Glutamatergic neuron (in vitro differentiated cells): Measurements from ENCODE around the gene COPA. TPM values are rescaled to one million over a fixed set of nuclear protein-coding genes. Genes with fewer than 3 reads are reported as not detected.

Experiments
- DNase-seq: peaks from one replicate; pipeline ENCODE4 v3.0.0; 2022
- H3K27ac Mint-ChIP-seq: one replicate; pipeline ENCODE4 v1.8.0; 2020; ENCODE audit warnings: mild to moderate bottlenecking, mixed read lengths, inconsistent platforms; ENCODE audit not compliant: unreplicated experiment
- H3K27me3 Mint-ChIP-seq: one replicate; pipeline ENCODE4 v1.8.0; 2020; ENCODE audit warnings: mild to moderate bottlenecking, moderate library complexity, mixed read lengths, inconsistent platforms; ENCODE audit not compliant: unreplicated experiment
- H3K36me3 Mint-ChIP-seq: one replicate; pipeline ENCODE4 v1.8.0; 2020; ENCODE audit warnings: mild to moderate bottlenecking, mixed read lengths, inconsistent platforms; ENCODE audit not compliant: unreplicated experiment
- H3K4me1 Mint-ChIP-seq: one replicate; pipeline ENCODE4 v1.8.0; 2020; ENCODE audit warnings: mild to moderate bottlenecking, low read depth, mixed read lengths, inconsistent platforms; ENCODE audit not compliant: unreplicated experiment
- H3K4me3 Mint-ChIP-seq: one replicate; pipeline ENCODE4 v1.8.0; 2020; ENCODE audit warnings: mild to moderate bottlenecking, mixed read lengths, inconsistent platforms; ENCODE audit not compliant: unreplicated experiment
- H3K9me3 Mint-ChIP-seq: one replicate; pipeline ENCODE4 v1.8.0; 2020; ENCODE audit warnings: mild to moderate bottlenecking, moderate library complexity, mixed read lengths, inconsistent platforms; ENCODE audit not compliant: unreplicated experiment
- CTCF ChIP-seq: fragments of 200-600 bp; sonication (generic); IDR thresholded peaks from one replicate; pipeline ENCODE4 v1.5.0; 2021; ENCODE audit not compliant: partially characterized antibody, unreplicated experiment
- total RNA-seq: library from RNA; stranded (reverse); fragmentation: NEBNext Ultra II Directional; extraction: Animal tissue kit (Norgen Biotek cat#: 25700); gene quantifications from one replicate; pipeline ENCODE4 v1.2.1, GENCODE V29; 2021; ENCODE audit not compliant: unreplicated experiment

Gene COPA
- total RNA-seq, 1 donor from 2014 or later: 263 TPM

GRCh38 chr1:160362168-160362957 lies 19.3 kb upstream of the COPA start:
- peak overlapping the region; percentile 97 for H3K4me3 Mint-ChIP-seq
- H3K4me1 Mint-ChIP-seq: peaks cover 73% of the 10 kb centered on the region

DNA sequence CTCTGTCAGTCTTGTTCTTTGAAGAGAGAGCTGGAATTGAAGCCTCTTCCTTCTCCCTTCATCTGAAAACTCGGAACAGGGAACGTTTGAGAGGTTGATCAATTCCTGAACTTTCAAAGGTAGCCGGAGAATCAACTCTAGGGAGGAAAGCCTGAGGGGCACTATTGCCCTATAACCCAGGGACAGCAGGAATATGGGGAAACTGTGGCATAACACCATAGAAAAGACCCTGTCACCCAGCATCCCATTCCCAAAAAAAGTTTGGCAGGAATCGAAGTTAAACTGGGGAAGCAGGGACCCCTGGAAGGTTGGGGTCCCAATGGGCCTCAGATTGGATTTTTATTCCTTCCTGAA lies 18.7 kb upstream of the COPA start:
- H3K9me3 Mint-ChIP-seq: peaks cover 58% of the 10 kb centered on the region
- H3K27me3 Mint-ChIP-seq: peaks cover 47% of the 10 kb centered on the region
- no peak for TF ChIP-seq CTCF
- DNase-seq: no peak
- H3K4me1 Mint-ChIP-seq: peaks cover 78% of the 10 kb centered on the region
- peak overlapping the region; percentile 97 for H3K4me3 Mint-ChIP-seq
- H3K36me3 Mint-ChIP-seq: peaks cover 4% of the 10 kb centered on the region
- H3K27ac Mint-ChIP-seq: peak overlapping the region; percentile 100

More at GRCh38 chr1:160362168-160362957, 19.3 kb upstream of the COPA start:
- Mint-ChIP-seq H3K36me3 (no peaks in the 10 kb centered on the region), H3K9me3 (peaks cover 63% of the 10 kb centered on the region), H3K27me3 (peaks cover 52% of the 10 kb centered on the region), H3K27ac (peak overlapping the region; percentile 100)
- DNase-seq: peak; percentile 84
- TF ChIP-seq CTCF: no peak

DNA sequence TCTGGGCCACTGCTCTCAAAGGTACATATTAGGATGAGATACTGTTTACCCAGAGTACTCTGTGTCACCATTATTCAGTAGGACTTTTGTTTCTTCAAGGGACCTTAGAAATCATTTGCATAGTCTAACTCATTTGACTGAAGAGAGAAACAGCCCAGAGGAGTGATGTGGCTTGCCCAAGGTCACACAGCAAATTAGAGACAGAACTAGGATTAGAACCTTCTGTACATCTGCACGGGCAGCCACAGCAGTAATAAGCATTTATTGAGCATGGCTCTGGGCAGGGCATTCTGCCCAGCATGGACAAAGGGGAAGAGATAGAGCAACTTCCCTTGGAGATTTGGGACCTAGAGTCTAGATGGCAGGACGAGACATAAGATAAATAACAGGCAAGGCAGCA lies 18.1 kb upstream of the COPA start:
- Mint-ChIP-seq H3K4me3 (peak overlapping the region; percentile 97), H3K4me1 (peaks cover 84% of the 10 kb centered on the region), H3K36me3 (peaks cover 10% of the 10 kb centered on the region), H3K27me3 (peaks cover 47% of the 10 kb centered on the region), H3K27ac (peak overlapping the region; percentile 100), H3K9me3 (peaks cover 57% of the 10 kb centered on the region)
- no peak for DNase-seq
- TF ChIP-seq CTCF: no peak

DNA sequence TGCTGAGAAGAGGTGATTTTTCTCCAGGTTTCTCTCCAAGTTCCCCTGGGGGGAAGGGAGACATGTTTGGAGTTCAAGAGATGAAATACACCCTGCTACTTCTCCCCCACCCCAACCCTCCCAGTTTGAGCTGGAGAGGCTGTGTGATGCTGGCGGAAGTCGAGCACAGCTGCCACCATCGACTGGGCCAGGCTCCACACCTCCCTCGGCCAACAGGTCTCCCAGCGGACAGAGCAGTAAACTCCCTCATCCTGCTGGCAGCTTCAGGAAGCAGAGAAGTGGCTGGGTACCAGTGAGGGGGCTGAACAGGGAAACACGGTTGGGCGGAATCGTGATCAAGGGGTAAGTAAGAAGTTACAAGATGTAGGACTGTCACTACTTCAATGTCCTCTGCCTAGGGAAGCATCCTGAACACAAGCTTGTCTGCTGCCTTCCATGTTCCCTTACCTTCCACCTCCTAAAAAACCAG lies 17.2 kb upstream of the COPA start:
- H3K9me3 Mint-ChIP-seq: peaks cover 50% of the 10 kb centered on the region
- peaks cover 79% of the 10 kb centered on the region for H3K4me1 Mint-ChIP-seq
- peak overlapping the region; percentile 97 for H3K4me3 Mint-ChIP-seq
- no peak for DNase-seq
- H3K27ac Mint-ChIP-seq: peak overlapping the region; percentile 100
- peaks cover 14% of the 10 kb centered on the region for H3K36me3 Mint-ChIP-seq
- no peak for TF ChIP-seq CTCF
- peaks cover 41% of the 10 kb centered on the region for H3K27me3 Mint-ChIP-seq

- peaks cover 78% of the 10 kb centered on the region for H3K4me1 Mint-ChIP-seq
- H3K27me3 Mint-ChIP-seq: peaks cover 37% of the 10 kb centered on the region
- H3K27ac Mint-ChIP-seq: peak overlapping the region; percentile 100
- DNase-seq: no peak
- H3K9me3 Mint-ChIP-seq: peaks cover 46% of the 10 kb centered on the region
- peaks cover 18% of the 10 kb centered on the region for H3K36me3 Mint-ChIP-seq
- peak overlapping the region; percentile 62 for H3K4me3 Mint-ChIP-seq
- no peak for TF ChIP-seq CTCF
Measured at GRCh38 chr1:160359559-160360226, 16.6 kb upstream of the COPA start.
